ENCODE results near the gene ARRB1. TPM values are rescaled to one million over a fixed set of nuclear protein-coding genes. Genes with fewer than 3 reads are reported as not detected.

ARRB1 gene
- total RNA-seq, 1 experiment from 2014 or later = 24.2 TPM

DNA sequence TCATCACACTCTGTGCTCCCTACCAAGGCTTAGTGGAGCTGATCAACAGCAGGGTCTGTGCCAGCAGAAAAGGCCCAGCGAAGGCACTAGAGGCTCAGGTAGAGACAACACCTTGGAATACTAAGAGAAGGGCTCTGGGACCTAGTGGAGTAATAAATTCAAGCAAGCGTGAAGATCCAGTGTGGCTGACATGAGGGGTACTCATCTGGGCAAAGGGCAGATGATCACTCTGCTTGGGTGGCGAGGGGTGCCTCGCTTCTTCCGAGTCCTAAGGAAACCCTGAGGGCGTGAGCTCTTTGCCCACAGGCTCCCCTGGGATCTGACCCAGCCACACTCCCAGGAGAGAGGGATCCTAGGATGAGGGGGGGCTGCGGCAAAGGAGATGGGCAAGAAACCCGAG, 114.4 kb downstream of the ARRB1 start (continued):
- no peak for TF ChIP-seq SP1 (IDR thresholded peaks at IDR 0.05; ENCODE audit: low read depth)
- no peak for TF ChIP-seq ELF1 (IDR thresholded peaks at IDR 0.05; ENCODE audit: borderline replicate concordance, low read depth)
- no peak for TF ChIP-seq CEBPB (IDR thresholded peaks at IDR 0.05; ENCODE audit: low read depth)

DNA sequence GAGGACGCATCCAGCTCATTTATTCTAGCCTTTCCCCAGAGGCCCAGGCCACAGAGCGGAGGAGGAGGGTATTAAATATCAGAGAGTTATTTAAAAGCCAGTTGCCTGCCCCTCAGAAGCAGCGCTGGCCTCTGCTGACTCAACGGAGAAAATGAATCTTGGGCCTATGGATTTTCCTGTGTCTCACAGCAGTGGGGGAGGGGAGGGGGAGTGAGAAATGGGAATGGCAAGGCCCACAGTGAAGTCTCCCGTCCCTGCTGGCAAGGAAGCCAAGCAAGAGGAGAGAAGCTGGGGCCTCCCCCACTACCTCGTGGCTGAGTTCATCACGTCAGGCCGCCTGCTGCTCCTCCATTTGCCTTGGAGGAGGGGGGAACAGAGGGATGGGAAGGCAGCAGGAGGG, 115.4 kb downstream of the ARRB1 start:
- no peaks in the 10 kb centered on the region for H3K79me2 ChIP-seq (ENCODE audit: insufficient read depth, low read length)
- H3K27me3 ChIP-seq (ENCODE audit: insufficient read depth, low read length) = peaks cover 4% of the 10 kb centered on the region; the same call in 1 of the 2 replicates
- CTCF ChIA-PET = no interaction called here
- H3K4me3 ChIP-seq (replicated peaks in 1 of 2; ENCODE audit: low read depth in 1 of 2, low read length in 2 of 2) = no peak overlapping the region
- no peak overlapping the region for H2AFZ ChIP-seq (ENCODE audit: low read depth, low read length, poor library complexity, severe bottlenecking)
- DNase-seq (ENCODE audit: low read depth, low spot score) (no peak), ATAC-seq (no peak)
- H3K9me3 ChIP-seq (ENCODE audit: control insufficient read depth in 1 of 2, insufficient read depth in 1 of 2, low read depth in 1 of 2, low read length in 2 of 2) = no peaks in the 10 kb centered on the region
- RAD21 ChIA-PET (ENCODE audit: low non-redundant PET in 1 of 2, low total read pairs in 2 of 2, uncharacterized antibody in 2 of 2, unreplicated experiment in 2 of 2) = no interaction called here
- H3K9ac ChIP-seq (ENCODE audit: low read length) = no peak overlapping the region
- intact Hi-C loops (cut with micrococcal nuclease) = no loop called here
- H3K4me1 ChIP-seq (ENCODE audit: control insufficient read depth in 1 of 2, insufficient read depth in 2 of 2, low read length in 2 of 2) = peaks cover 6 to 11% of the 10 kb centered on the region in 2 experiments; a peak in 3 of 4 replicates
- TF ChIP-seq EZH2 (IDR thresholded peaks at IDR 0.05) (no peak), ZFX (IDR thresholded peaks at IDR 0.05) (no peak), FOSL1 (IDR thresholded peaks at IDR 0.05; ENCODE audit: low read depth) (no peak)
- BruUV-seq (replicated peaks) = no TSS peak
- H3K27ac ChIP-seq (ENCODE audit: low read depth, low read length) = no peak overlapping the region
- no peaks in the 10 kb centered on the region for H3K9me2 ChIP-seq (ENCODE audit: insufficient read depth)
- no peaks in the 10 kb centered on the region for H3K36me3 ChIP-seq (ENCODE audit: control insufficient read depth in 1 of 2, insufficient read depth in 2 of 2, low read length in 2 of 2)
- POLR2A ChIA-PET = no interaction called here
- no peaks in the 10 kb centered on the region for H4K20me1 ChIP-seq (ENCODE audit: insufficient read depth)
- no peak overlapping the region for H3K4me2 ChIP-seq (ENCODE audit: low read length)

DNA sequence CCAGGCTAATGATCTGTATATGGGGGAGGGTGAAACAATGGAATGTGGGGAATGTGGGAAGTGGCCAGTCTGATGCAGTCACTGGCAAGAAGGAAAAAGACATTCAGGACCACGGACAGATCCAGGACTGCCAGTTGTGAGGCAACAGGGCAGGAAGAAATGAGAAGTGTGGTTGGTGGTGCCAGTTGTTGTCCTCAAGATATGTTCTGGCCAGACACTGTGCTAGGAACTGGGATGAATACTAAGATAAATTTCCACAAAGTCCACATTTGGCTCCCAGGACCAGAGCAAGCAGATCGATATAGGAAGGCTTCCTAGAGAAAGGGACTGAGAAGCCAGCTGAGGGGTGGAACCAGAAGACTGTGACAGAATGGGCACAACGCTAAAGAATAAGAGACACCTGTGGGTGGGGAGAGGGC, 117.7 kb downstream of the ARRB1 start:
- Histone ChIP-seq H3K27ac (ENCODE audit: low read depth, low read length) (no peak overlapping the region), H4K20me1 (ENCODE audit: insufficient read depth) (no peaks in the 10 kb centered on the region), H3K4me1 (ENCODE audit: control insufficient read depth in 1 of 2, insufficient read depth in 2 of 2, low read length in 2 of 2) (no peaks in the 10 kb centered on the region), H3K36me3 (ENCODE audit: control insufficient read depth in 1 of 2, insufficient read depth in 2 of 2, low read length in 2 of 2) (no peaks in the 10 kb centered on the region), H2AFZ (ENCODE audit: low read depth, low read length, poor library complexity, severe bottlenecking) (no peak overlapping the region), H3K4me2 (ENCODE audit: low read length) (no peak overlapping the region), H3K9ac (ENCODE audit: low read length) (no peak overlapping the region), H3K9me2 (ENCODE audit: insufficient read depth) (no peaks in the 10 kb centered on the region), H3K79me2 (ENCODE audit: insufficient read depth, low read length) (no peaks in the 10 kb centered on the region), H3K4me3 (replicated peaks in 1 of 2; ENCODE audit: low read depth in 1 of 2, low read length in 2 of 2) (no peak overlapping the region), H3K27me3 (ENCODE audit: insufficient read depth, low read length) (peaks cover 7% of the 10 kb centered on the region; the same call in 1 of the 2 replicates), H3K9me3 (ENCODE audit: control insufficient read depth in 1 of 2, insufficient read depth in 1 of 2, low read depth in 1 of 2, low read length in 2 of 2) (no peaks in the 10 kb centered on the region)
- RAD21 ChIA-PET (ENCODE audit: low non-redundant PET in 1 of 2, low total read pairs in 2 of 2, uncharacterized antibody in 2 of 2, unreplicated experiment in 2 of 2) = no interaction called here
- ATAC-seq (no peak), DNase-seq (ENCODE audit: low read depth, low spot score) (no peak)
- POLR2A ChIA-PET = no interaction called here
- CTCF ChIA-PET = interaction anchor here (1.1 kb wide), 1 partner anchor 15 kb away, joined by 4 read pairs; no protein-coding TSS in a partner anchor
- TF ChIP-seq POLR2A (IDR thresholded peaks at IDR 0.05; ENCODE audit: borderline replicate concordance, extremely low read depth, insufficient read depth, insufficient read length) (no peak), SP1 (IDR thresholded peaks at IDR 0.05; ENCODE audit: low read depth) (no peak), TCF7L2 (IDR thresholded peaks at IDR 0.05; ENCODE audit: borderline replicate concordance, extremely low read depth, insufficient read depth, insufficient read length) (no peak)
- TF ChIP-seq, protein P1, sequence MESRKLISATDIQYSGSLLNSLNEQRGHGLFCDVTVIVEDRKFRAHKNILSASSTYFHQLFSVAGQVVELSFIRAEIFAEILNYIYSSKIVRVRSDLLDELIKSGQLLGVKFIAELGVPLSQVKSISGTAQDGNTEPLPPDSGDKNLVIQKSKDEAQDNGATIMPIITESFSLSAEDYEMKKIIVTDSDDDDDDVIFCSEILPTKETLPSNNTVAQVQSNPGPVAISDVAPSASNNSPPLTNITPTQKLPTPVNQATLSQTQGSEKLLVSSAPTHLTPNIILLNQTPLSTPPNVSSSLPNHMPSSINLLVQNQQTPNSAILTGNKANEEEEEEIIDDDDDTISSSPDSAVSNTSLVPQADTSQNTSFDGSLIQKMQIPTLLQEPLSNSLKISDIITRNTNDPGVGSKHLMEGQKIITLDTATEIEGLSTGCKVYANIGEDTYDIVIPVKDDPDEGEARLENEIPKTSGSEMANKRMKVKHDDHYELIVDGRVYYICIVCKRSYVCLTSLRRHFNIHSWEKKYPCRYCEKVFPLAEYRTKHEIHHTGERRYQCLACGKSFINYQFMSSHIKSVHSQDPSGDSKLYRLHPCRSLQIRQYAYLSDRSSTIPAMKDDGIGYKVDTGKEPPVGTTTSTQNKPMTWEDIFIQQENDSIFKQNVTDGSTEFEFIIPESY (IDR thresholded peaks at IDR 0.05; ENCODE audit: extremely low read depth, insufficient replicate concordance, low read length) = no peak
- TF ChIP-seq, protein P2, sequence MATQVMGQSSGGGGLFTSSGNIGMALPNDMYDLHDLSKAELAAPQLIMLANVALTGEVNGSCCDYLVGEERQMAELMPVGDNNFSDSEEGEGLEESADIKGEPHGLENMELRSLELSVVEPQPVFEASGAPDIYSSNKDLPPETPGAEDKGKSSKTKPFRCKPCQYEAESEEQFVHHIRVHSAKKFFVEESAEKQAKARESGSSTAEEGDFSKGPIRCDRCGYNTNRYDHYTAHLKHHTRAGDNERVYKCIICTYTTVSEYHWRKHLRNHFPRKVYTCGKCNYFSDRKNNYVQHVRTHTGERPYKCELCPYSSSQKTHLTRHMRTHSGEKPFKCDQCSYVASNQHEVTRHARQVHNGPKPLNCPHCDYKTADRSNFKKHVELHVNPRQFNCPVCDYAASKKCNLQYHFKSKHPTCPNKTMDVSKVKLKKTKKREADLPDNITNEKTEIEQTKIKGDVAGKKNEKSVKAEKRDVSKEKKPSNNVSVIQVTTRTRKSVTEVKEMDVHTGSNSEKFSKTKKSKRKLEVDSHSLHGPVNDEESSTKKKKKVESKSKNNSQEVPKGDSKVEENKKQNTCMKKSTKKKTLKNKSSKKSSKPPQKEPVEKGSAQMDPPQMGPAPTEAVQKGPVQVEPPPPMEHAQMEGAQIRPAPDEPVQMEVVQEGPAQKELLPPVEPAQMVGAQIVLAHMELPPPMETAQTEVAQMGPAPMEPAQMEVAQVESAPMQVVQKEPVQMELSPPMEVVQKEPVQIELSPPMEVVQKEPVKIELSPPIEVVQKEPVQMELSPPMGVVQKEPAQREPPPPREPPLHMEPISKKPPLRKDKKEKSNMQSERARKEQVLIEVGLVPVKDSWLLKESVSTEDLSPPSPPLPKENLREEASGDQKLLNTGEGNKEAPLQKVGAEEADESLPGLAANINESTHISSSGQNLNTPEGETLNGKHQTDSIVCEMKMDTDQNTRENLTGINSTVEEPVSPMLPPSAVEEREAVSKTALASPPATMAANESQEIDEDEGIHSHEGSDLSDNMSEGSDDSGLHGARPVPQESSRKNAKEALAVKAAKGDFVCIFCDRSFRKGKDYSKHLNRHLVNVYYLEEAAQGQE (IDR thresholded peaks at IDR 0.05; ENCODE audit: low read depth) = peak; percentile 95
- intact Hi-C loops (cut with micrococcal nuclease) = loop anchor here (1.0 kb wide), 1 partner anchor 19 kb away; no protein-coding TSS in a partner anchor
- BruUV-seq (replicated peaks) = no TSS peak
